ENCODE results near the gene PRIM1.
"Not testable (repeated sequence)": the region's sequence is repeated elsewhere in the genome, so short reads cannot be mapped to it uniquely, and the experiment has no call there.

DNA sequence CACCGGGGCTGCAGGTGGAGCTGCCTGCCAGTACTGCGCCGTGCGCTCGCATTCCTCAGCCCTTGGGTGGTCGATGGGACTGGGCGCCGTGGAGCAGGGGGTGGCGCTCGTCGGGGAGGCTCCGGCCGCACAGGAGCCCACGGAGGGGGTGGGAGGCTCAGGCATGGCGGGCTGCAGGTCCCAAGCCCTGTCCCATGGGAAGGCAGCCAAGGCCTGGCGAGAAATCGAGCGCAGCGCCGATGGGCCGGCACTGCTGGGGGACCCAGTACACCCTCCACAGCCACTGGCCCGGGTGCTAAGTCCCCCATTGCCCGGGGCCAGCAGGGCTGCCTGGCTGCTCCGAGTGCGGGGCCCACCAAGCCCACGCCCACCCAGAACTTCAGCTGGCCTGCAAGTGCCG lies 43.7 kb upstream of the PRIM1 start:
- TF ChIP-seq, protein P1, sequence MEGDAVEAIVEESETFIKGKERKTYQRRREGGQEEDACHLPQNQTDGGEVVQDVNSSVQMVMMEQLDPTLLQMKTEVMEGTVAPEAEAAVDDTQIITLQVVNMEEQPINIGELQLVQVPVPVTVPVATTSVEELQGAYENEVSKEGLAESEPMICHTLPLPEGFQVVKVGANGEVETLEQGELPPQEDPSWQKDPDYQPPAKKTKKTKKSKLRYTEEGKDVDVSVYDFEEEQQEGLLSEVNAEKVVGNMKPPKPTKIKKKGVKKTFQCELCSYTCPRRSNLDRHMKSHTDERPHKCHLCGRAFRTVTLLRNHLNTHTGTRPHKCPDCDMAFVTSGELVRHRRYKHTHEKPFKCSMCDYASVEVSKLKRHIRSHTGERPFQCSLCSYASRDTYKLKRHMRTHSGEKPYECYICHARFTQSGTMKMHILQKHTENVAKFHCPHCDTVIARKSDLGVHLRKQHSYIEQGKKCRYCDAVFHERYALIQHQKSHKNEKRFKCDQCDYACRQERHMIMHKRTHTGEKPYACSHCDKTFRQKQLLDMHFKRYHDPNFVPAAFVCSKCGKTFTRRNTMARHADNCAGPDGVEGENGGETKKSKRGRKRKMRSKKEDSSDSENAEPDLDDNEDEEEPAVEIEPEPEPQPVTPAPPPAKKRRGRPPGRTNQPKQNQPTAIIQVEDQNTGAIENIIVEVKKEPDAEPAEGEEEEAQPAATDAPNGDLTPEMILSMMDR (IDR thresholded peaks at IDR 0.05): not testable (repeated sequence)
- TF ChIP-seq EP300, POLR2AphosphoS5 (IDR thresholded peaks at IDR 0.05): not testable (repeated sequence)

All from stomach (tissue), 4 donors.